HepG2 (cell line): ENCODE results near the gene MAGEA1.

Experiments used
- EP300 ChIP-seq, 3 experiments: sonication (generic) in 1 of 3; formaldehyde crosslinking in 1 of 3; IDR thresholded peaks; 2 replicates each; pipeline versions ENCODE4 v1.5.1 to v1.6.1; 2011 to 2020; ENCODE audit warnings: low read depth in 2 of 3, low read length in 2 of 3, borderline replicate concordance in 1 of 3, improper control_type of control experiment in 1 of 3, mild to moderate bottlenecking in 1 of 3, missing genetic modification reagents in 1 of 3, moderate library complexity in 1 of 3
- ETV5 ChIP-seq: IDR thresholded peaks from 2 replicates; pipeline ENCODE4 v1.6.1; 2018; ENCODE audit warnings: missing biosample characterization, missing genetic modification reagents, inconsistent platforms, borderline replicate concordance
- FOXJ3 ChIP-seq: sonication (generic); formaldehyde crosslinking; IDR thresholded peaks from 2 replicates; pipeline ENCODE4 v1.4.0; 2020; ENCODE audit warnings: missing genetic modification reagents, mild to moderate bottlenecking, borderline replicate concordance
- HDAC1 ChIP-seq: sonication (generic); formaldehyde crosslinking; IDR thresholded peaks from 2 replicates; pipeline ENCODE4 v1.5.1; 2020; ENCODE audit warnings: mild to moderate bottlenecking, missing genetic modification reagents
- HNF4A ChIP-seq: sonication (generic); formaldehyde crosslinking; IDR thresholded peaks from 2 replicates; pipeline ENCODE4 v1.4.0; 2020; ENCODE audit warnings: missing genetic modification reagents
- NFYB ChIP-seq: sonication (generic); formaldehyde crosslinking; IDR thresholded peaks from 2 replicates; pipeline ENCODE4 v1.4.0; 2020; ENCODE audit warnings: missing genetic modification reagents
- POLR2A ChIP-seq, 2 experiments: IDR thresholded peaks; 2 replicates each; pipeline ENCODE4 v1.6.1; 2011; ENCODE audit warnings: low read depth in 2 of 2, low read length in 2 of 2, mild to moderate bottlenecking in 1 of 2, moderate library complexity in 1 of 2; ENCODE audit not compliant: insufficient read depth in 1 of 2
- RFX5 ChIP-seq: IDR thresholded peaks from 2 replicates; pipeline ENCODE4 v1.6.1; 2011; ENCODE audit warnings: low read depth, low read length, improper control_type of control experiment
- TAF1 ChIP-seq: sonication (generic); formaldehyde crosslinking; IDR thresholded peaks from 2 replicates; pipeline ENCODE4 v1.4.0; 2020; ENCODE audit warnings: missing genetic modification reagents
- ZNF619 ChIP-seq: sonication (generic); formaldehyde crosslinking; IDR thresholded peaks from 2 replicates; pipeline ENCODE4 v1.4.0; 2020; ENCODE audit warnings: mild to moderate bottlenecking, missing genetic modification reagents
- TF ChIP-seq, protein P1 (sequence below): sonication (generic); formaldehyde crosslinking; IDR thresholded peaks from 2 replicates; pipeline ENCODE4 v1.5.0; 2020; ENCODE audit warnings: mild to moderate bottlenecking, missing genetic modification reagents, moderate library complexity
- TF ChIP-seq, protein P2 (sequence below): sonication (generic); formaldehyde crosslinking; IDR thresholded peaks from 2 replicates; pipeline ENCODE4 v1.8.1; 2023; ENCODE audit warnings: mild to moderate bottlenecking, missing genetic modification reagents, borderline replicate concordance

DNA sequence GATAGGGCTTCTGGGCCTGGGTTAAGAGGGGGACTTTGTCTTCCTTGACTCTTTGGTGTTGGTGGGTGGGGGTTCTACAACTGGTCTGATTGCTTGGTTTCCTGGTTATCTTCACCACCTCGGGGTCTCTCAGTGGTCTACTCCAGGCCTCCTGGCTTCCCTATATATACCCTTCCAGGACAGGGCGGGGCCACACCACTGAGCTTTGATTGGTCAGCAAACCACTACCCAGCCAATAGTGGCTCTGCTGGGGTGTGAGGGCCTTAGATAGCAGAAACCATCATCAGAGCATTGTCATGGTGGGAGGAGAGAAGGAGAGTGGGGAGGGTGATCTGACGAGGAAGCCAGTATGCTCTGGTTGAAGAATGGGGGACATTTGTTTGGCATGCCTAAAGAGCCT lies 14.4 kb upstream of the MAGEA1 start:
- TF ChIP-seq ETV5 (CRISPR knock-in tag) (no peak), NFYB (CRISPR knock-in tag) (no peak), RFX5 (no peak), POLR2A (IDR thresholded peaks at IDR 0.05; ENCODE audit: insufficient read depth in 1 of 2, low read depth in 2 of 2, low read length in 2 of 2) (no peak), FOXJ3 (no peak), HDAC1 (CRISPR knock-in tag) (no peak), HNF4A (CRISPR knock-in tag) (no peak), EP300 (IDR thresholded peaks at IDR 0.05; ENCODE audit: low read depth in 2 of 2, low read length in 2 of 2) (no peak), EP300 (CRISPR knock-in tag; IDR thresholded peaks at IDR 0.05; ENCODE audit: borderline replicate concordance) (no peak), TAF1 (CRISPR knock-in tag) (no peak), ZNF619 (CRISPR knock-in tag) (no peak)
- TF ChIP-seq, protein P1, sequence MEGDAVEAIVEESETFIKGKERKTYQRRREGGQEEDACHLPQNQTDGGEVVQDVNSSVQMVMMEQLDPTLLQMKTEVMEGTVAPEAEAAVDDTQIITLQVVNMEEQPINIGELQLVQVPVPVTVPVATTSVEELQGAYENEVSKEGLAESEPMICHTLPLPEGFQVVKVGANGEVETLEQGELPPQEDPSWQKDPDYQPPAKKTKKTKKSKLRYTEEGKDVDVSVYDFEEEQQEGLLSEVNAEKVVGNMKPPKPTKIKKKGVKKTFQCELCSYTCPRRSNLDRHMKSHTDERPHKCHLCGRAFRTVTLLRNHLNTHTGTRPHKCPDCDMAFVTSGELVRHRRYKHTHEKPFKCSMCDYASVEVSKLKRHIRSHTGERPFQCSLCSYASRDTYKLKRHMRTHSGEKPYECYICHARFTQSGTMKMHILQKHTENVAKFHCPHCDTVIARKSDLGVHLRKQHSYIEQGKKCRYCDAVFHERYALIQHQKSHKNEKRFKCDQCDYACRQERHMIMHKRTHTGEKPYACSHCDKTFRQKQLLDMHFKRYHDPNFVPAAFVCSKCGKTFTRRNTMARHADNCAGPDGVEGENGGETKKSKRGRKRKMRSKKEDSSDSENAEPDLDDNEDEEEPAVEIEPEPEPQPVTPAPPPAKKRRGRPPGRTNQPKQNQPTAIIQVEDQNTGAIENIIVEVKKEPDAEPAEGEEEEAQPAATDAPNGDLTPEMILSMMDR (CRISPR knock-in tag): no peak
- TF ChIP-seq, protein P2, sequence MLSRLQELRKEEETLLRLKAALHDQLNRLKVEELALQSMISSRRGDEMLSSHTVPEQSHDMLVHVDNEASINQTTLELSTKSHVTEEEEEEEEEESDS (CRISPR knock-in tag): no peak
